HG02885 (cell line): ENCODE measurements around the gene LYPD1.

Experiments used
- ATAC-seq: cut with Tn5 transposase; IDR thresholded peaks from one replicate; pipeline ENCODE4 v1.9.1; 2021; ENCODE audit warnings: mild to moderate bottlenecking; ENCODE audit not compliant: unreplicated experiment, poor library complexity

The LYPD1 gene

DNA sequence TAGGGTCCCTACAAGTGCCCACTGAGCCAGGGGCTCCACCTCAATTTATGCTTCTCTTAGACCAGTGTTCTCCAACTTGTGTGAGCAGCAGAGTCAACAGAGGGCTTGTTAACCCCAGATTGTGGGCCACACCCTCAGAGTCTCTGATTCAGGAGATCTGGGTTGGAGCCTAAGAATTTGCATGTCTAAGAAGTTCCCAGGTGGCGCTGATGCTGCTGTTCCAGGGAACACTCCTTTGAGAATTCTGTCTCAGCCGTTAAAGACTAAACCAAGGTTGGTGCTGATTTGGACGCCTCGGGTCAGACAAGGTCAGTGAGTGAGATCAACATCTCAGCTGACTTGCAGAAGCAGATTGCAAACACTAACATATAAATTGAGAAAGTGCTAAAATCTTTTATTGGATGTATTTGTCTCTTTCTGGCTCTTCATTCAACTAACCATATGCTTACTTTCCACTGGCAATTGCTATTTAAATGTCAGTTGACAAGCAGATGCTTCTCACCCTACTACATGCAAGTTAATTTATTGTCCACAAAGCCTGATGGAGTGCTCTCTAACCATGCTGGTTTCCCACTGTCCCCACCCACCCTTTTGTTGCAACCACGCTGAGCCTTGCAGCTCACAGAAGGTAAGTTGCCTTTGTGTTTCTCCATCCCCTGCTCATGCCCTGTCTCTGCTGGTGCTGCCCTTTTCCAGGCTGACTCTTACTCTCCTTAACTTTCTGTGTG is 31.5 kb downstream of the LYPD1 start:
- ATAC-seq = no peak

GRCh38 chr2:132636346-132636745 is 33.7 kb downstream of the LYPD1 start:
- ATAC-seq = no peak

DNA sequence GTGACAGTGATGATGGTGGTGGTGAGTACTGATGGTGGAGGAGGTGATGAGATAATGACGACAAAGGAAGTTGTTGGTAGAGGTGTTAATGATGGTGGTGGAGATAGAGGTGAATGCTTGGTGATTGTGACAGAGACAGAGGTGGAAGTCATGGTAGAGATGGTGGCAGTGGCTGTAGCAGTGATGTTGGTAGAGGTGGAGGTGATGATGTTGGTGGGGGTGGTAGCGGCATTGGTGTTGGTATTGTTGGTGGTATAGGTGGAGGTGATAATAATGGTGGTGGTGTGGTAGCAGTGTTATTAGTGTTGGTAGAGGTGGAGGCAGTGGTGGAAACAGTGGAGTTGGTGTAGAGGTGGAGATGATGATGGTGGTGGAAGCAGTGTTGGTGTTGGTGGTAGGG is 36.4 kb downstream of the LYPD1 start:
- ATAC-seq = no peak

GRCh38 chr2:132632000-132632649 is 37.9 kb downstream of the LYPD1 start:
- no peak for ATAC-seq

DNA sequence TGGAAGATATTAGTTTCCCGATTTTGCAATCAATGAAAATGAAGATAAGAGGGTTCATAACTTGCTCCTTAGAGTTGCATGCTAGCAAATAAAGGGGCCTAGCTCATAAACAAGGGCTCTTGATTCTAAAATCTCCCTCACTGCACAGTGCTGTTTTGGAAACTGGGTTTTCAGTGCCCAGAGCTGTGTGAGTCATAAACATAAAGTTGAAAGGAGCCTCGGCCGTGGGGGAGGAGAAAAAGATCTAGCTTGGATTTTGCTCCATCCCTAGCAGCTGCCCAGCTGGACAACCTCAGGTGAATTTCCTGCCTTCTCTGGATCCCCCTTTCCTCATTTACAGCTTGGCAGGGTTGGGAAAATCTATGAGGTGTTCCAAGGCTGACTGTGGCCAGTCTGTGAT is 42.5 kb downstream of the LYPD1 start:
- ATAC-seq = no peak

DNA sequence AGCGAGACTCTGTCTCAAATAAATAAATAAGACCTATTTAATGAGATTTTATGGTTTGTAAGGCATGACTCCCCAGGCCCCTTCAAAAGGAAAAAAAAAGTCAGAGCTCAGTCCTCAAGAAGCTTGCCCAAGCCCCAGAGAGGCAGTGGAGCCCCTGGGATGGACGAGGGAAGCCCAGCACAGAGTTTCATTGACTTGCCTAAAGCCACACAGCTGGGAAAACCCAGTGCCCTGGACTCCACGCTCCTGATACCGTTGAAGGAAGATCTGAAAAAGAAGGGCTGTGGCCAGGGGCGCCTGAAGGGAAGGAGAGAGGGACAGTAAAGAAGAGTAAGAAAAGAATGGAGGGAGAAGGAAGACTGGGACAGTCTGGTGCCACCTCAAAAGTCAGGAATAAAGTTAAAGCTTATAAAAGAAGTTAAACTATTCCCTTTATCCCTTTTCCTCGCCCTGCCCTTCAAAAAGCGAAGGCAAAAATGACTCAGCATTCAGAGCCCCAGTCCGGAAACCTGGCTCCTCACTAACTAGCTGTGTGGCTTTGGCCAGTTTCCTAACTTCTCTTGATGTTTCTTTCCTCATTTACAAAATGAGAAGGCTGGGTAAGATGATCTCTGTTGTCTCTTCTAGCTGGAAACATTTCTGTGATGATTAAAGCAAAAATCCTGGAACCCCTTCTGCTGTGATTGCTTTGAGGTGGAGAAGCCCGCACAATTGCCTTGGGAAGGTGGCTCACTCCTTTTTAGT is 46.7 kb downstream of the LYPD1 start:
- no peak for ATAC-seq

GRCh38 chr2:132621131-132621875 is 48.7 kb downstream of the LYPD1 start:
- no peak for ATAC-seq

- ATAC-seq = no peak
Measured at GRCh38 chr2:132620115-132620514, 49.9 kb downstream of the LYPD1 start.

GRCh38 chr2:132618734-132619133 is 51.3 kb downstream of the LYPD1 start:
- no peak for ATAC-seq

- ATAC-seq = no peak
Measured at GRCh38 chr2:132617989-132618388, 52.0 kb downstream of the LYPD1 start.

- ATAC-seq = no peak
Measured at GRCh38 chr2:132615329-132616085, 54.5 kb downstream of the LYPD1 start.

DNA sequence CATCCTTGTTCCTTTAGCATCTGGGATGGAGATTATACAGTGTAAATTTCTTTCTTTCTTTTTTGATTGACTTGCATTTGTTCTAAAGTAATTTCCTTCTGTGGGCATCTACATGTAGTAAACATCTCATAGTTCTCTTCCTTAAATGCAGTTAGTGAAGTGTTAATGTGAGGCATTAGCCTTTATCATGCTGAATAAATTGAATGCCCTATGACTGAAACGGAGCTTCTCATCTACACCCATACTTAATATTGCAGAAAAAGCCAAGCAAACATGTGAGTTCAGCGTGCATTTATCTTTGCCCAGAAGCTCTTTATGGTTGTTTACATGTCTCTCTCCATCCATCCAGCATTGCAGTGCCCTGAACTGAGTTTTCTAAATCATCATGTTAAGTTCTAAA is 58.3 kb downstream of the LYPD1 start:
- ATAC-seq = no peak

DNA sequence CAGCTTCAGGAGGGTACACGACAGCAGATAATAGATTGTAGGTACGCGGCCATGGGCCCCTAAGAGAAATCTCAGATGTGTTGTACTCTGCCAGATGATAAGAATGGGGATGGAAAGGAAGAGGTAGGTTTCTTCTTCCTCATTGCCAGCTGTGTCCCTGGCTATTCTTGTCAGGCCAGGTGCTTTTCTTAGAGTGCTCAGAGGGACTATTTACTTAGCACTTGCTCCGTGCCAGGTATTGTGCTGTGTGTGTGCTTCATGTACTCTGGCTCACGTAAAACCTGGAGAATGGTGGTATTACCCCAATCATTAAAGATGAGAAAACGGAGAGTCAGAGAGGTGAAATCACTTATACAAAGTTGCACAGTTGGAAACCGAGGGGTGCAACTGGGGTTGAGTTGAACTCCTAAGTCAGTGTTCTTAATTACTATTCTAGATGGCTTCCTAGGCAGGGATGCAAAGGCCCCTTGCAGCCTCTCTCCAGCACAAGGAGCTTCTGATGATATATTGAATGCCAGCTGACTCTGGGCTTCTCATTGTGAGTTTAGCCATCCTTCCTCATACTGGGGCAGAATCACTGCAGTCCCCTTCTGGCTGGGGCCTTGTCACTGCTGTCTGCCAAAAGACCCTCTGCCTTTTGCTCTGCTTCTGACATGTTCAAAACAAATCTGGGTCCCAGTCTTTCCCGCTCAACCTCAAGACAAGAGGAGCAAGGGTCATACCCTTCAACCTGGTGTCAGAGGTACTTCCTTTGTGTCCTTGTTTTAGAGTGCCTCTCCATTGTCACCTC is 60.7 kb downstream of the LYPD1 start:
- no peak for ATAC-seq

- ATAC-seq = no peak
Measured at GRCh38 chr2:132608311-132608710, 61.7 kb downstream of the LYPD1 start.

DNA sequence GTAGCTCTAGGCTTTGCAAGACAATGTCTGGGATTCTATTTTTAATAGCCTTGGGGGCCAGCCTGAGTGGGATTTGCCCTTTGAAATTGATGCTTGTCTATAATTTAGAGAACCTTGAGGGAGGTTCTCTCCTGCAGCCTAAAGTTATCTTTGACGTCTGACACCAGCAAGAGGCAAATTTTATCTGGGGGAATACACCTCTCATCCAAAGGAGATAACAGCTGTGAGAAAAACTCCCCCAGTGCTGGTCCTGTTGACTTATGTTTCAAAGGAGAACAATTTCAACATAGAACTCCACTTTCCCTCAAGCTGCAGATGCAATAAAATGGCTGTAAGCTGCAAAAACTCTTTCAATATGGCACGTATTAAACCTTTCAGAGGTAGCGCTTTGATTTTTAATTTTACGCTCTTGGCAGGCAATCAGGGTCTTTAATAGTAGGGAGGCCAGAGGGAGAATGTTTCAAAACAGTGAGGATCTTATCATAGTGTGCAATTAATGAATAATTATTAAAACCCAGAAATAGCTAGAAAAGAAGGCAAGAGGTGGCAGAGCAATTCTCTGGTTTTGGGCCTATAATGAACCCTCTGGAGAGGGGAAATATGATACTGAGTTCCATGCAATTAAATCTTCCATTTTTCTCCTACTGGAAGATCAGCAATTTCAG is 62.4 kb downstream of the LYPD1 start:
- ATAC-seq = no peak

- no peak for ATAC-seq
Measured at GRCh38 chr2:132606649-132607048, 63.4 kb downstream of the LYPD1 start.

DNA sequence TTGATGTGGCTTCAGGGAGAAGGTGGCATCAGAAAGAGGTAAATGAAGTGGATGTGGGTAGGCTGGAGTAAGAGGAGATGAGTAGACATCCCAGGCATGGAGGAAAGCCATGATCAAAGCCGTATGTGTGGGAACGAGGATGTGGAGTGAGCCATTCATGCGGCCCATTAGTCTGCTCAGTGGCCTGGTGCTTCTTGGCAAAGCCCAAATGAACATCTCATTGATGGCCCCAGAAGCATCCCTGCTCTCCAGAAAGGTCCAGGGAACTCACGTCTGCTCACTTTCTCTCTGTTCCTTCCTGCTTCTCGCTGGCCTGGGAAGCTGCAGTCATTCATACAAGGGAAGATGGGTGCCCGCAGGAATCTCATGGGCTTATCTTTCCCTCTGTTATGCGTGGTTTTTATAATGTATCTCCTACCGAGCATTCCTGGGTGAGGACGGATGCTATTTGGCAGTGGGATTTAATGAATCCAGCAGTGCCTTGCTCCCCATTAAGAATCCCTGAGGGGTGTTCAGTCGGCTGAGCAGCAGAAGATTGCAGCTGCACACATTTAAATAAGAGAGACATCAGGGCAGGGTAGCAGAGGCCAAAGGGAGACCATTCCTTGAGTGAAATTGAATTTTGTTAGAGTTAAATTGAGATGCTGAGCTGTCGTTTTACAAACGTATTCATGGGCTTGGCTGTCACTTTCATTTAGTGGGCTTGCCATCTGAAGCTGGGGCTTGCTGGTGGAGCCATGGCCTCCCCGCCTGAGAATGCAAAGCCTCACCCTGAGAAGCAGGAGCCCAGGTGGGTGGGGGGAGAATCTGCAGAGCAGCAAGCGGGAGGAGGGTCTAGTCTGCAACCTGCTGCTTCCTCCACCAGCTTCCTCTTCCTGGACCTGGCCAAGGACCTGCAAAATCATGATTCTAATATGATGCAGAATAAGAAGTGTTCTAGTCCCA is 64.5 kb downstream of the LYPD1 start:
- ATAC-seq = no peak

DNA sequence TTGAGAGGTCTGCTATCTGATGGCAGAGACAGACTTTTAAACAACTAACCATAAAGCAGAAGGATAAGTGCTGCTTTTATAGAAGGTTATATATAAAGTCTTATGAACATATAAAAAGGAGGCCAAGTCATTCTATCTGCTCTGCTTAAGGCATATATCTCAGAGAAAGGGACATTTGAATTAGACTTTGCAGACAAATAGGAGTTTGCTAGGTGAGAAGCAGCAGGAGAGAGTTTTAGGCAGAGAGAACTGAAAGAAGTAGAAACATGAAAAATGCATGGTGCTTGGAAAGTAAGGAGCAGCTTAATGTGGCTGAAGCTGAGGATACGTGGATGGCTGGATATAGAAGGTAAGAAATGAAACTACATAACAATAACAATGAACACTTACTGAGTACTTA is 65.4 kb downstream of the LYPD1 start:
- no peak for ATAC-seq
